Activated B cell treated with CpG ODN at 0.5 μM for 24 hours (primary cell): ENCODE measurements around the gene PHF2. TPM values are rescaled to one million over a fixed set of nuclear protein-coding genes. Genes with fewer than 3 reads are reported as not detected.

Experiments used
- ATAC-seq: fragments of 200-7000 bp; cut with Tn5 transposase; one replicate; pipeline ENCODE4 v1.10.0; 2021; ENCODE audit warnings: low read depth, mild to moderate bottlenecking, moderate library complexity
- CTCF ChIA-PET: fragments of 350-600 bp; sonication (Branson Sonifier 250); formaldehyde crosslinking; loops from one replicate; lab custom pipeline; 2021; ENCODE audit warnings: antibody characterized with exemption; lab: Charles Lee
- POLR2A ChIA-PET: fragments of 350-600 bp; sonication (Branson Sonifier 250); formaldehyde crosslinking; loops from one replicate; lab custom pipeline; 2021; ENCODE audit warnings: antibody characterized with exemption; lab: Charles Lee
- DNase-seq: peaks from one replicate; pipeline ENCODE4 v3.0.0; 2022
- H3K27ac Mint-ChIP-seq: one replicate; pipeline ENCODE4 v1.8.0; 2020; ENCODE audit warnings: mixed read lengths
- H3K27me3 Mint-ChIP-seq: one replicate; pipeline ENCODE4 v1.8.0; 2021; ENCODE audit warnings: mixed read lengths
- H3K36me3 Mint-ChIP-seq: one replicate; pipeline ENCODE4 v1.8.0; 2021; ENCODE audit warnings: low read depth, mixed read lengths
- H3K4me1 Mint-ChIP-seq: one replicate; pipeline ENCODE4 v1.8.0; 2021; ENCODE audit warnings: mixed read lengths
- H3K4me3 Mint-ChIP-seq: one replicate; pipeline ENCODE4 v1.8.0; 2020; ENCODE audit warnings: mild to moderate bottlenecking, mixed read lengths
- H3K9me3 Mint-ChIP-seq: one replicate; pipeline ENCODE4 v1.8.0; 2020; ENCODE audit warnings: mixed read lengths
- CTCF ChIP-seq: fragments of 200-600 bp; IDR thresholded peaks from one replicate; pipeline ENCODE4 v1.8.0; 2022; ENCODE audit warnings: antibody characterized with exemption, mild to moderate bottlenecking
- intact Hi-C: fragments of 100-400 bp; cut with micrococcal nuclease; formaldehyde crosslinking; loops from one replicate; pipeline ENCODE4 v1.15.1; 2024
- total RNA-seq: library from RNA; stranded (reverse); gene quantifications from 2 replicates; pipeline ENCODE4 v1.2.3, GENCODE V29; 2022

The PHF2 gene
- total RNA-seq, 1 donor from 2014 or later = 18.2 TPM

GRCh38 chr9:93645149-93645889 lies 68.9 kb downstream of the PHF2 start:
- Mint-ChIP-seq H3K9me3 (no peaks in the 10 kb centered on the region), H3K27me3 (no peaks in the 10 kb centered on the region), H3K4me3 (no peak overlapping the region), H3K27ac (no peak overlapping the region), H3K36me3 (peaks cover 57% of the 10 kb centered on the region), H3K4me1 (no peaks in the 10 kb centered on the region)
- ATAC-seq = no peak
- DNase-seq = no peak
- CTCF ChIA-PET = no interaction called here
- TF ChIP-seq CTCF = no peak
- POLR2A ChIA-PET = no interaction called here
- intact Hi-C loops = no loop called here

- DNase-seq = no peak
- no peak for ATAC-seq
- CTCF ChIA-PET = no interaction called here
- H3K36me3 Mint-ChIP-seq = peaks cover 52% of the 10 kb centered on the region
- H3K27me3 Mint-ChIP-seq = no peaks in the 10 kb centered on the region
- H3K9me3 Mint-ChIP-seq = no peaks in the 10 kb centered on the region
- no peak for TF ChIP-seq CTCF
- intact Hi-C loops = no loop called here
- H3K4me3 Mint-ChIP-seq = no peak overlapping the region
- H3K4me1 Mint-ChIP-seq = no peaks in the 10 kb centered on the region
- POLR2A ChIA-PET = no interaction called here
- no peak overlapping the region for H3K27ac Mint-ChIP-seq
Measured at GRCh38 chr9:93645921-93646639, 69.7 kb downstream of the PHF2 start.

GRCh38 chr9:93646640-93647178 lies 70.3 kb downstream of the PHF2 start:
- Mint-ChIP-seq H3K9me3 (no peaks in the 10 kb centered on the region), H3K4me3 (no peak overlapping the region), H3K4me1 (no peaks in the 10 kb centered on the region), H3K36me3 (peaks cover 53% of the 10 kb centered on the region), H3K27ac (no peak overlapping the region), H3K27me3 (no peaks in the 10 kb centered on the region)
- CTCF ChIA-PET = no interaction called here
- no peak for TF ChIP-seq CTCF
- ATAC-seq = no peak
- POLR2A ChIA-PET = no interaction called here
- intact Hi-C loops = no loop called here
- DNase-seq = no peak

GRCh38 chr9:93648181-93648580 lies 71.8 kb downstream of the PHF2 start:
- DNase-seq (no peak), ATAC-seq (no peak)
- no peaks in the 10 kb centered on the region for H3K27me3 Mint-ChIP-seq
- H3K9me3 Mint-ChIP-seq = no peaks in the 10 kb centered on the region
- CTCF ChIA-PET = no interaction called here
- POLR2A ChIA-PET = no interaction called here
- no peak overlapping the region for H3K27ac Mint-ChIP-seq
- no peak for TF ChIP-seq CTCF
- peaks cover 57% of the 10 kb centered on the region for H3K36me3 Mint-ChIP-seq
- intact Hi-C loops = no loop called here
- H3K4me3 Mint-ChIP-seq = no peak overlapping the region
- no peaks in the 10 kb centered on the region for H3K4me1 Mint-ChIP-seq

- H3K36me3 Mint-ChIP-seq = peaks cover 55% of the 10 kb centered on the region
- ChIA-PET CTCF (no interaction called here), POLR2A (no interaction called here)
- ATAC-seq = no peak
- no peak overlapping the region for H3K4me3 Mint-ChIP-seq
- no peaks in the 10 kb centered on the region for H3K27me3 Mint-ChIP-seq
- no peak overlapping the region for H3K27ac Mint-ChIP-seq
- DNase-seq = no peak
- intact Hi-C loops = no loop called here
- TF ChIP-seq CTCF = no peak
- no peaks in the 10 kb centered on the region for H3K4me1 Mint-ChIP-seq
- no peaks in the 10 kb centered on the region for H3K9me3 Mint-ChIP-seq
Measured at GRCh38 chr9:93648836-93649235, 72.5 kb downstream of the PHF2 start.
